ENCODE data around the gene MLF2.

The MLF2 gene, protein sequence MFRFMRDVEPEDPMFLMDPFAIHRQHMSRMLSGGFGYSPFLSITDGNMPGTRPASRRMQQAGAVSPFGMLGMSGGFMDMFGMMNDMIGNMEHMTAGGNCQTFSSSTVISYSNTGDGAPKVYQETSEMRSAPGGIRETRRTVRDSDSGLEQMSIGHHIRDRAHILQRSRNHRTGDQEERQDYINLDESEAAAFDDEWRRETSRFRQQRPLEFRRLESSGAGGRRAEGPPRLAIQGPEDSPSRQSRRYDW

DNA sequence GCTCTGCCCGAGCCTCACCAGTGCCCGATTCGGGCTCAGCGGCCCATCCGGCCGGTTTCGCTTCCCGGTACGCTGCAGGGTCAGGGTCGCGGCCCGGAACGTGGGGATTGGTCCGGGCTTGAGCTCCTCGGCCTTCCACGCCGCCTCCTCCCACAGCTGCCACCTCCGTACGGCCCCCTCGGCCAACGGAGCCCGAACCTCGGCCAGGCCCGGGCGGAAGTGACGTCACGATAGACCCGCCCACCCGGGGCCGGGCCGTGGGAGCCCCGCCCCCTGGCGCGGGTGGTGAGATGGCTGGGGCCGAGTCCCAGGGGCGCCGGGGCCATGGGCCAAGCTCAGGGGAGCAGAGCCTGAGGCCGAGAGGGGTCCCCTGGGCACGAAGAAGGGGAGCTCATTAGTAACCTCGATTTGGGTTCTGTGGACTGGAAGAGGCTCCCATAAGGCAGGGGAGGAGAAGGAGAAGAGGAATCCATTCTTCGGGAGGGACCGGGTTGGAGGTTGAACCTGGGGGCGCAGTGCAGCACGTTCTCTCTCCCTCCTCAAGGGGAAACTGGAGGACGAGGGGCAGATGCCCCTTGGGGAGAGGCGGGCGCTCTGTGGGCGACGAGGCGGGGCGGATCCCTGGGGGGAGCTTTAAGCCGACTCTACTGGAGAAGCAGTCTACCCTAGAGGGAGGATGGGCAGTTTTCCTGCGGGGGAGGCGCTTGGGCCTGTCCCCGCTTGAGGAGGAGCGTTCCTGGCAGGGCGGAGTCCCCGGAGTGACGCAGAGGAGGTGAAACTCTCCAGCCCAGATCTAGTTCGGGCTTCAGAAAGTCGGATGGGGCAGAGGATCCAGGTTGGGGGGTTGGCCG, at the start of gene MLF2:
Gene MLF2 (minus strand): TSS at position 221 of the 851 bp plus-strand sequence. CDS start 807 bp downstream, outside the sequence.
- peak; percentile 99 for DNase-seq

GRCh38 chr12:6799147-6799546, 46.2 kb upstream of the MLF2 start:
- no peak for DNase-seq

DNA sequence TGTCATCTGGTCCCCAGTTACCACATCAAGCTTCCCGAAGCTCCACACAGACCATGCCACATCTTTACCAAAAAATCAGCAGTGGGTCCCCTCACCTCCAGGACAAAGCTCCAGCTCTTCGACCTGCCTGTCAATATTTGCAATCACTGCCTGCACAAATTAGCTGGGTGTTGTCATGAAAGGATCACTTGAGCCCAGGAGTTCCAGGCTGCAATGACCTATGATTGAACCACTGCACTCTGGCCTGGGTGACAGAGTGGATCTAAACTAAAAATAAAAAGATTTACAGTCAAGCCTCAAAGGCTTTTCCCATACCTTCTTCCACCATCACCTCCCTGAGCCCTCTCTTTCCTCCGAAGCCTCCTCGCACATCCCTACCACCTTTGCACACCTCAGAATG, 43.6 kb upstream of the MLF2 start:
- no peak for DNase-seq

DNA sequence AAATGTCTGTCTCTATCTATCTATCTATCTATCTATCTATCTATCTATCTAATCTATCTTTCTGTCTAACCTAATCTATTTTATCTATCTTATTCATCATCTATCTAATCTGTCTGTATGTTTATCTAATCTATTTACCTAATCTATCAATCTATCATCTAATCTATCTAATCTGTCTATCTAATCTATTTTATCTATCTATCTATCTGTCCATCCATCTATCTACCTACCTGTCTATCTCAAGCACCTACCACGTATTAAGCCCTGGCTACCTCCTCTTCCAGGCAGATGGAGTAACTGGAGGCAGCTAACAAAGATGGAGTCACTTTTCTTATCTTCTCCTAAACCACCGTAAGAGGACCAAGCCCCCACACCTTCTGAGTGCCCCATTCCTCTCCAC, 42.1 kb upstream of the MLF2 start:
- no peak for DNase-seq

GRCh38 chr12:6792522-6793201, 39.7 kb upstream of the MLF2 start:
- no peak for DNase-seq

DNA sequence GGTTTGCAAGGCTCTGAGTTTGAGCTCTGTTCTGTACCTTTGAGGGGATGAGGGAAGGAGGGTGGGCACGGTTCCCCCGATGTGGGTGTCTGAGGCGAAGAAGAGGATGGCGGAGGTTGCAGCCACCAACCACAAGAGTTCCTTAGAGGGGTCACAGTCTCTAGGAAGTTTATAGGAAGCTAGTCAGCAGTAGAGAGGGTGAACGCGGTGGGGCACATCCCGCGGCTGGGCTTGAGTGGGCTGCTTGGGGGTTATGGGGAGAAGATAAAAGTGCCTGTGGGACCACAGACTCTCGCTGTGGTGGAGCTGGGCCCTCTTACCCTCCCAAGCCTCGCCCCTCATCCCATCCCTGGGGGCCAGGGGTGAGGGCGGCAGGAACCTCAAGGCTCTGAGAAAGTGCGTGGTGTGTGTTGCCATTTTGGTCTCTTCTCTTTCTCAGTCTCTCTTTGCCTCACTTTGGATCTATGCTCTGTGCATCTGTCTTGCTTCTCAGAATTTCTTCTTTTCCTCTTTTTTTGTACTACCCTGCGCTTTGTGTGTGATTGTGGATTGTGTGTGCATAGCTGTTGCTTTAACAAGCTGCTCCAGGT, 39.1 kb upstream of the MLF2 start:
- DNase-seq, result no peak

- DNase-seq, result no peak
Measured at GRCh38 chr12:6790496-6791150, 37.7 kb upstream of the MLF2 start.

GRCh38 chr12:6788972-6789924, 36.3 kb upstream of the MLF2 start, which contains the start of gene CD4:
TSS of gene CD4 (plus strand) at chr12:6789528. CDS start at chr12:6800139, 10,611 bp downstream.
- DNase-seq, result no peak

GRCh38 chr12:6787309-6787708, 34.4 kb upstream of the MLF2 start:
- no peak for DNase-seq

DNA sequence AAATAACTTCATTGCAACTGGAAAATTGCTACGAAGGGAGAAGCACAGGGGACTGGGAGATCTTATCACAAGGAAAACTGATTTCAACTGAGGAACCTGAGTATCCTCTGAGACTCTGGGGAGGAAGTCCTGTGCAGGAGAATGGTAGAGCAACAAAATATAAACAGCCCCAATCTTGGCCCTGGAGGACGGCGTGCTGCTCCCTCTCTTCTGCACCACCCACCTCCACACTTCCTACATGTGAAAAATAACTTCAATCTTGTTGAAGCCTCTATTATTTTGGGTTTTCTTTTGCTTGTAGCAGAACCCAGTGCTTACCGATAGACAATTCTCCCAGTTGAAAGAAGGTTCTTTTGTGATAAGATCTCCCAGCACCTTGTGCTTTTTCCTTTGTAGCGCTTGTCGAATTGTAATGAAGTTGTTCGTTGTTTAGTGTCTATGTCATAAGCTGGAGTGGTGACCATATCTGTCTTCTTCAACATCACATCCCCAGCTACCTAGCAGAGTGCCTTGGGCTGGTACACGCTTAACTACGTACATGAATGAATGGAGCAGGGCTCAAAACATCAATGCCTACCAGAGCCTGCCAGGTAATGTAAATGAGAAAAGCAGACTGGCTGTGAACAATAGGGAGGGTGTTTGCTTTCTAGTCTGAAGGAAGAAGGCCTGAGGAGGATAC, 33.6 kb upstream of the MLF2 start:
- no peak for DNase-seq

- DNase-seq, result no peak
Measured at GRCh38 chr12:6784761-6785160, 31.8 kb upstream of the MLF2 start.

- no peak for DNase-seq
Measured at GRCh38 chr12:6784296-6784695, 31.4 kb upstream of the MLF2 start.

- no peak for DNase-seq
Measured at GRCh38 chr12:6783828-6784227, 30.9 kb upstream of the MLF2 start.

DNA sequence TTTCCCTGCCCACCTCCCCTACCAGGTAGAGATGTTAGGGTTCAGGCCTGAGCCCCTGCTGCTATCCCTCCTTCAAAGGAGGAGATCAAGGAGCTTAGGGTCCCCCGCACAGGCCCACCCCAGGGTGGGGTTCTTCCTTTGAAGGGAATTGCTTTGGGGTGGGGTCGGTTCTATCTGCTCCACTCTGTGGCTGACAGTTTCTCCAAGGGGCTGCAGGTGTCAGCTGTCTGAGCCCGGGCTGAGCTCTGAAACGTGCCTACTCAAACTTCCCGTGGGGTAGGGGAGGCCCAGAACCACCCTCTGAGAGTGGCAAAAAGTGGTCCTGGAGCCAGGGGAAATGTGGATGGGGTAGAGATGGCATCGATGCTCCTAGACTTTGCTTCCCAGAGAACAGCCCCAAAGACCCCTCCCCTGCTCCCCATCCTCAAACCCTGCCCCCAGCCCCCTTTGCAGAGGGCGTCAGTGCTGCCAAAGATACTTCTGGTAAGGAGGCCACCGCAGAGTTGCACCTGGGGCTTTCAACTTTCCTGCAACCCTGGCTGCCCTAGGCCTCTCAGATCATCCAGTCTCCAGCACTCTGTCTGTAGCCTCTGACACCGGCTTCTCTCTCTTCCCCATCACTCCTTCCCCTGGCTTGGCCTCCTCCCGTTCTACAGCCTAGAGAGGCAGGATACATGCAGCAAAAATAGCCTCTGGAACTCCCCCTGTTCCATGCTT, 30.1 kb upstream of the MLF2 start:
- DNase-seq, result no peak

DNA sequence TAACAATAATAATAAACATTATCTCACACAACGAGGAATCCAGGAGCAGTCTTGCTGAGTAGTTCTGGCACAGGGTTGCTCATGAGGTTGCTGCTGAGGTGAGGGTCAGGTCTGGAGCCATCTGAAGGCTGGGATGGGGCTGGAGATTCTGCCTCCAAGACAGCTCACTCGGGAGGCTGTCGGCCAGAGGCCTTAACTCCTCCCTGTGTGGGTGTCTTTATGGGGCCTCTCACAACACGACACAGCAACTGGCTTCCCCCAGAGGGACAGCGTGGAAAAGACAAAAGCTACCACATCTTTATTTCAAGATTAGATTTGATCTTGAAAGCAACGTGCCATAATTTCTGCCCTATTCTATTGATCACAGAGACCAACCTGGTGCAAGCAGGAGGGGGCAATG, 29.2 kb upstream of the MLF2 start:
- no peak for DNase-seq

DNA sequence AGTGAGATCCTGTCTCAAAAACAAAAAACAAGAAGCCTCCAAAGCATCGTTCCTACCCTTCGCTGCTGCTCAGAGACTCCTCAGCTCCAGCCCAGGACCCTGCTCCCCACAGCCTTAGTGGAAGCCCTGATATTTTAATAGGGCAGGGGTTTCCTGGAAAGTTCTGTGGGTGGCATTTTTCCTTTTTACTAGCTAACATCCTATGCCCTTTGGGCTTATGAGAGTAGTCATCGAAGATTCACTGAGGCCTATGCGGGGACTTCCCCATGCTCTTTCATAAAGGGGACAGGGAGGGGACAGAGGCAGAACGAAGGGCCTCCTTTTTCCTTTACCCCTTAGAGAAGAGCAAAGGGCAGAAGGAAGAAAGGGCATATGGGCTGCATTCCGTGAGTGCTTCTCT, 27.6 kb upstream of the MLF2 start:
- no peak for DNase-seq

DNA sequence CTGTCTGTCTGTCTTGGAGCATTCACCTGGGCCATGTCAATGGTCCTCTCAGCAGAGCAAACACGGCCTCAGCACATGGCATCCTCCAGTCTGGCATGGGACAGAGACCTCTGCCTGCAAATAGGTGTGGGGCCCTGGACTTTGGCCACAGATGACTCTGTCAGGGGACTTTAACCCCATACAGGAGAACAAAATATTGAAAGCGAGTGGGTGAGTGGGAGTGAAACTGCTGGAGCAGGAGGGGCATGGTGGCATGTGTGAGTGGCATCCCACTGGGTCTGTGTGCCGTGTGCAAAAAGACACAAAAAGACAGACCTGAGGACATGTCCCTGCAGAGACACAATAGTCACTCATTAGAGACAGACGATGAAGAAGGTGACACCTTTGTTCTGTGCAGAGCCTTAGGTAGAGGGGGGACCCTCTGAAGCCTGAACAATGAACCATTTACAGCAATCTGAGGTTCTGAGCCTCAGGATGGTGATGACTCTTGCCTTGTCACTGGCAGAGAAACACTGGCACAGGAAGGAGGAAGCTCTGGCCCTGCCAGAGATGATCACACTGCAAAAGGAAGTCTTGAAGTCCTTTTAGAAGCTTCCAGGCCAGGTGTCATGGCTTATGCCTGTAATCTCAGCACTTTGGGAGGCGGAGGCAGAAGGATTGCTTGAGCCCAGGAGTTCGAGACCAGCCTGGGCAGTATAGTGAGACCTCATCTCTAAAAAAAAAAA, 26.9 kb upstream of the MLF2 start:
- DNase-seq, result no peak

- DNase-seq, result peak; percentile 97
Measured at GRCh38 chr12:6778574-6779550, 25.9 kb upstream of the MLF2 start.

Measured in NCI-H69 (cell line).